ENCODE measurements around the gene HOXB13. TPM values are rescaled to one million over a fixed set of nuclear protein-coding genes. Genes with fewer than 3 reads are reported as not detected.

Gene HOXB13
- total RNA-seq, 4 donors from 2014 or later = not detected

DNA sequence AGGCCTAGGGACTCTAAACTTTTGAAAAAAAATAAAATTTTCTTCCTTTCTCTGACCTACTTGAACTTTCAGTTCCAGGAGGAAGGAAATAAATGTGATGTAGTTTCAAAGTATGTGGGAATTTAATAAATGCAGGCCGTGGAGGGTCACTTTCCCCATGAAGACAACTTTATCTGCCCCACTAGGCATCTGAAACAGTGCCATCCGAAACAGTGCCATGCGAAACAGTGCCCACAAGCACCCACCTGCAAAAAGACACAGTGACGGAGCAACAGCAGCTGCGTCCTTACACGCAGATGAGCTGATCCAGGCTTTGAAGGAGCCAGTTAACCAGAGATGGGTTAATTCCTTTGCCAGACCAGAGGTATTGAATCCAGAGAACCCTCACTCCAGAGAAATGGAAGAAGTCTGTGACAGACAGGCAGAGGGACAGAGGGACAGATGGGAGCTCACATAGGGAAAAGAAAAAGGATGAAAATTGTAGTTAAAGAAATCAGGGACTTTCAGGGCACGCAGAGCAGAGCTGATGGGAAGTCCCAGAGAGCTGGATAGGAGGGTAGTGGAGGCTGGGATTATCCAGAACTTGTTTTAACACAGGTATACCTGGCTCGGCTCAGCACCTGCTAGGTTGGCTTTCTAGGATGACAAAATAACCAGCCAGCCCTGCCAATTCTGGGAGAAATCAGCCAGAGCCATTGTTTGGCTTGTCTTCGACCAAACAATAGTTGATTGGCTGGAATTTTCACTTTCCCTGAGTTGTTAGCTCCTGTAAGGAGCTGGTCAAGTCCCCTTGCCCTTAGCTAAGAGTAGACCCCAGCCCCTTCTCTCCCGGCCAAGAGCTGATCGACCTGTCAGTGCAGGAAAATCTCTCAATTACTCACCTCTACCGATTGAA, 17.1 kb upstream of the HOXB13 start:
- Histone ChIP-seq H3K4me1 (peaks cover 0 to 9% (median 4%) of the 10 kb centered on the region in 4 donors), H3K36me3 (no peaks in the 10 kb centered on the region), H3K9me3 (no peaks in the 10 kb centered on the region), H3K4me3 (no peak overlapping the region), H3K27ac (replicated peaks in 1 of 4) (no peak overlapping the region), H3K27me3 (peaks cover 11 to 100% (median 83%) of the 10 kb centered on the region in 4 donors)
- no peak for DNase-seq (ENCODE audit: extremely low spot score)
- intact Hi-C loops (cut with DNase I) = no loop called here
- 18% methylated on average over 12 of the region's 12 CpGs for WGBS
- TF ChIP-seq EP300 (IDR thresholded peaks at IDR 0.05) (no peak), POLR2A (IDR thresholded peaks at IDR 0.05; ENCODE audit: low read depth) (no peak), POLR2AphosphoS5 (IDR thresholded peaks at IDR 0.05) (no peak)
- TF ChIP-seq, protein P1, sequence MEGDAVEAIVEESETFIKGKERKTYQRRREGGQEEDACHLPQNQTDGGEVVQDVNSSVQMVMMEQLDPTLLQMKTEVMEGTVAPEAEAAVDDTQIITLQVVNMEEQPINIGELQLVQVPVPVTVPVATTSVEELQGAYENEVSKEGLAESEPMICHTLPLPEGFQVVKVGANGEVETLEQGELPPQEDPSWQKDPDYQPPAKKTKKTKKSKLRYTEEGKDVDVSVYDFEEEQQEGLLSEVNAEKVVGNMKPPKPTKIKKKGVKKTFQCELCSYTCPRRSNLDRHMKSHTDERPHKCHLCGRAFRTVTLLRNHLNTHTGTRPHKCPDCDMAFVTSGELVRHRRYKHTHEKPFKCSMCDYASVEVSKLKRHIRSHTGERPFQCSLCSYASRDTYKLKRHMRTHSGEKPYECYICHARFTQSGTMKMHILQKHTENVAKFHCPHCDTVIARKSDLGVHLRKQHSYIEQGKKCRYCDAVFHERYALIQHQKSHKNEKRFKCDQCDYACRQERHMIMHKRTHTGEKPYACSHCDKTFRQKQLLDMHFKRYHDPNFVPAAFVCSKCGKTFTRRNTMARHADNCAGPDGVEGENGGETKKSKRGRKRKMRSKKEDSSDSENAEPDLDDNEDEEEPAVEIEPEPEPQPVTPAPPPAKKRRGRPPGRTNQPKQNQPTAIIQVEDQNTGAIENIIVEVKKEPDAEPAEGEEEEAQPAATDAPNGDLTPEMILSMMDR (IDR thresholded peaks at IDR 0.05) = no peak

DNA sequence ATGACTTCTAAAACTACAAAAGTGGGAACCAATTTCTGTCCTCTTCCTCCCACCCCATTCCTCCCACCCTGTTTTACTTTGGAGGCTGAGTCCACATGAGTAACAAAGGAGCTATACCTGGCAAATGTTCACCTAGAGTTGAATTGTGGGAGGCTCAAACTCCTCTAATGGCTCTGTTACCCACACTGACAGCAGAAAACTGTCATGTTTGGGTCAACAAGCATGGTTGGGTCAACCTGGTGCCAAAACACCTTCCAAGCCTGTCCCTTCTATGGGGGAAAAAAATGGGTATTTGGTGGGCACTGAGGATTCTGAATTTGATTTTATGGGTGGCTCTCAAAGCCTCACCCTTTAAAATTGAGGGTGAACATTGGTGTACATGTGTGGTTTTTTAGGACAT, 12.0 kb upstream of the HOXB13 start:
- H3K9me3 ChIP-seq = no peaks in the 10 kb centered on the region
- H3K4me3 ChIP-seq = no peak overlapping the region
- peaks cover 0 to 100% (median 73%) of the 10 kb centered on the region in 4 donors for H3K27me3 ChIP-seq
- no peaks in the 10 kb centered on the region for H3K4me1 ChIP-seq
- intact Hi-C loops (cut with DNase I) = no loop called here
- TF ChIP-seq EP300 (IDR thresholded peaks at IDR 0.05) = no peak
- TF ChIP-seq, protein P1 (IDR thresholded peaks at IDR 0.05) = no peak
- no peak for TF ChIP-seq POLR2AphosphoS5 (IDR thresholded peaks at IDR 0.05)
- TF ChIP-seq POLR2A (IDR thresholded peaks at IDR 0.05; ENCODE audit: low read depth) = no peak
- DNase-seq (ENCODE audit: extremely low spot score) = no peak
- H3K36me3 ChIP-seq = no peaks in the 10 kb centered on the region
- H3K27ac ChIP-seq (replicated peaks in 1 of 4) = no peak overlapping the region

DNA sequence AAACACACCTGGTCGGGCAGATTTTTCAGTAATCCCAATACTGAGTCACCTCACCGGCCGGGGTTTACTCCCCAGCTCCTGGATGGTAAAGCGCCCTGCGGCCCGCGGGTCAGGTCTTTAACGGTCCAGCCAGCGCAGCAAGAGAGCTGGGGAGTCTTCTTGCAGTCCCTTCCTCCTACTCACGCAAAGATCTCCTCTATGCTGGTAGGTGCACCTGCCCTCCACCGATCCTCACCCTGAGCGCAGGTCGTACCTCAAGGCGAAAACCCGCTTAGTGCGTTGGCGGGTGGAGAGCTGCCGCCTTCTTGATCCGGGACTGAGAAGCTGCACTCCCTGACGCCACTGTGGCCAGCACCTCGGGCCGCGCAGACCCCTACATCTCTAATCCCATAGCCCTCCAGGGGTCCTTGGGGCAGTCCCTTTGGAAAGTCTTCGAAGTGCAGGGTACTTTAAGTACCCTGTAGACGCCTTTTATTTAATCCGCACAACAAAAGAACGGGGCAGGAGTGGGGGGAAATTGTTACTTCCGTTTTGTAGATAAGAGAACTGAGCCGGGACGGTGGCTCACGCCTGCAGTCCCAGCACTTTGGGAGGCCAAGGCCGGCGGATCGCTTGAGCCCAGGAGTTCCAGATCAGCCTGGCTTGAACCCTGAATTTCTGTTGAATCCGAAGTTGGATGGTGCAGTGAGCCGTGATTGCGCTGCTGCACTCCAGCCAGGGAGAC, 10.4 kb upstream of the HOXB13 start:
- 4% methylated on average over 19 of the region's 37 CpGs for WGBS
- Histone ChIP-seq H3K36me3 (no peaks in the 10 kb centered on the region), H3K27ac (replicated peaks in 1 of 4) (no peak overlapping the region), H3K4me1 (peaks cover 0 to 6% (median 0%) of the 10 kb centered on the region in 4 donors), H3K4me3 (no peak overlapping the region), H3K27me3 (peaks cover 0 to 100% (median 71%) of the 10 kb centered on the region in 4 donors), H3K9me3 (no peaks in the 10 kb centered on the region)
- DNase-seq (ENCODE audit: extremely low spot score) = no peak
- TF ChIP-seq EP300 (IDR thresholded peaks at IDR 0.05) (no peak), POLR2A (IDR thresholded peaks at IDR 0.05; ENCODE audit: low read depth) (no peak), POLR2AphosphoS5 (IDR thresholded peaks at IDR 0.05) (no peak)
- TF ChIP-seq, protein P1 (IDR thresholded peaks at IDR 0.05) = no peak
- intact Hi-C loops (cut with DNase I) = no loop called here

DNA sequence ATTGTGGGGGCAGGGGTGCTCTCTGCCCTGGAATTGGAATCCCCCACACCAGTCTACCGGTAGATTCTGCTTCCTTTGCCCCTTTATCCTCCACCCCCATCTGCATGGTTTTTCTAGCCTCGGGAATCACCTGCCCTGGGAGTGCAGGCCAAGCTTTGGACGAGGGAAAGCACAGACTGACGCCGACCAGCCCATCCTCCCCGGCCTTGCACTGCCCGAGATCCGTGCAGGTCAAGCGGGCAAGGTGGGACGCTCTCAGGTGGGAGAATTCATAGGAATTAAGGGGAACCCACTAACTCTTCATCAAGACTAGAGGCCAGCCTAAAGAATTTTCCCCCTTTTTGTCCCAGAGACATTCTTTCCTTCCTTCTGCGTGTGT, 9.9 kb upstream of the HOXB13 start:
- Histone ChIP-seq H3K27me3 (peaks cover 0 to 100% (median 72%) of the 10 kb centered on the region in 4 donors), H3K4me3 (no peak overlapping the region), H3K4me1 (peaks cover 0 to 10% (median 1%) of the 10 kb centered on the region in 4 donors), H3K27ac (replicated peaks in 1 of 4) (no peak overlapping the region), H3K36me3 (no peaks in the 10 kb centered on the region), H3K9me3 (no peaks in the 10 kb centered on the region)
- TF ChIP-seq POLR2AphosphoS5 (IDR thresholded peaks at IDR 0.05) (no peak), EP300 (IDR thresholded peaks at IDR 0.05) (no peak)
- WGBS = 3% methylated on average over 11 of the region's 11 CpGs
- DNase-seq (ENCODE audit: extremely low spot score) = no peak
- intact Hi-C loops (cut with DNase I) = no loop called here

Data from esophagus muscularis mucosa (tissue), 4 donors.